Hematopoietic multipotent progenitor cell treated with erythropoietin and hydrocortisone succinate and interleukin-3 and kit ligand, for 15 days (in vitro differentiated cells): ENCODE data around the gene NTNG1.

Experiments
- DNase-seq: peaks from one replicate; pipeline ENCODE4 v3.0.0-alpha.2; 2015; ENCODE audit warnings: low spot score

NTNG1 gene

DNA sequence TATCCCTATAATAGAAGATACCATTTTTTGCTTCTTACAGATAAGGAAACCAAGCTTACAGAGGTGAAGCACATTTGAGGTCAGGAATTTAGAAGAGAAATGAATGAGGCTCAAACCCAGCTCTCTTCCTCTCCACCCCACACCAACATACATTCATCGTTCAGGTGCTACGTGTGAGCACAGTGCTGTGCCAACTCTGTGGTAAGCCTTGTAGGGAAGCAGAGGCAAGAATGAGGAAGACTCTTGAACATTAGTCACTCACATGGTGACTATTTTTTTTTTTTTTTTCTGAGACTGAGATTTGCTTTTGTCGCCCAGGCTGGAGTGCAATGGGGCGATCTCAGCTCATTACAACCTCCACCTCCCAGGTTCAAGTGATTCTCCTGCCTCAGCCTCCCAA lies 314.0 kb downstream of the NTNG1 start:
- no peak for DNase-seq

DNA sequence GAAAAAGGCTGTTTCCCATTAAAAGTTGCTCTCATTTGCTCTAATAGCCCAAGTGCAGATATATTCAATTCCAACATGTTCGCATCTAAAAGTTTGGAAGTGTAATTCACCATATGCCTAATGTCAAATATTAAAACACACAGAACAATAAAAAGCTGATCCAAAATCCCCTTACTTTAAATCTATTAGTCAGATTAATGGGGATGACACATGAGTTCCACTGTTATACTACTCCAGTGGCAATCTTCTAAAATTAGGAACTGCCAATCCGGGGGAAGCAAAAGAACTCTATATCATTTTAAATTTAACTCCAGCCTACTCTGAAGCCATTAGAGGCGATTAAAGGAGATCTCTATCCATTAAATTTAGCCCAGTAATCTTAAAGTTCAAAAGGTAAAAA lies 317.1 kb downstream of the NTNG1 start:
- DNase-seq: no peak

DNA sequence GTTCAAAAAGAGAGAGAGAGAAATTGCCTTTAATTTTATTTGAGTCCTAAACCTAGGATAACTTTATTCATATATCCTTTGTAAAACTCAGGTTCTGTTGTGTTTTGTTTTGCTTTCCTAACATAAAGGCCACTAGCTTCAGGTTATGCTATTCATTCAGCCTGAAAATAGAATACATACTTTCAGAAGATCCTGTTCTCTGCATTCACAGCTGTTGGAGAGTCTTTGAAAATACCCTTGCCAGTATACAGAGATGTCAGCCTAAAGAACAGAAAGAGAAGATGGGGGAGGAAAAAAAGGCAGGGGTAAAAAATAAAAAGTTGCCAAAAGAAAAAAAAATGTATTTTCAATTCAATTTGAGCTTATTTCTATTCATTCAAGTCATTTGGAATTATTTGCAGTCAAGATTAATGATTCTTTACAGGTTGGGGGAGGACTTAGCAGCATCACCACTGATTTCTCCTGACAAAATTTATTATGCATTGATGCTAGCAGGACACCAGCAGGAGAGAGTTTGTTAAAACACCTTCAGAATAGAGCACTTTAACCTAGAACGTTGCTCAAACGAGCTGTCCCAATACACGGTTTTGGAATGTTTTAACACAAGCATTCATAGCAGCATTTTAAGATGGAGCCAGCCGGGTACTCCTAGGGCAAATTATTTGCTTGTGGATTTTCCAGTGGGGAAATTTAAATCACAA lies 318.5 kb downstream of the NTNG1 start:
- DNase-seq: no peak

DNA sequence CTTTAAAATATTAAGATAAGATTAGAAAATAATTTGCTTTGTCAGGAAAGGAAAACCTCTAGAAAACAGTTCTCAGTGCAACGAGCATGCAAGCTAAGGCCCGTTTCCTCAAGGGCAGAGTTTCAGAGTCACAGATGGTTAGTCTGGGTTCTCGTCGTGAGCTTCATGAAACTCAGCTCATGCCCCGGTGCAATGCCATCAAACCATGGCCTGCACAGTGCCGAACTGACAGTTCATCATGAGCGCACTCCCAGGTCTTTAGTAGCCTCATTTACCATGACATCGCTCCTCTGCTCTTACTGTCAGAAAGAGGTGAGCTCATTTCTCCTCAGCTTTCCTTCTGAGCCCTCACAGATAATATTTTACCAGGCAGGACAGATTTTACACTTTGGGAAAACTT lies 319.2 kb downstream of the NTNG1 start:
- DNase-seq: no peak

DNA sequence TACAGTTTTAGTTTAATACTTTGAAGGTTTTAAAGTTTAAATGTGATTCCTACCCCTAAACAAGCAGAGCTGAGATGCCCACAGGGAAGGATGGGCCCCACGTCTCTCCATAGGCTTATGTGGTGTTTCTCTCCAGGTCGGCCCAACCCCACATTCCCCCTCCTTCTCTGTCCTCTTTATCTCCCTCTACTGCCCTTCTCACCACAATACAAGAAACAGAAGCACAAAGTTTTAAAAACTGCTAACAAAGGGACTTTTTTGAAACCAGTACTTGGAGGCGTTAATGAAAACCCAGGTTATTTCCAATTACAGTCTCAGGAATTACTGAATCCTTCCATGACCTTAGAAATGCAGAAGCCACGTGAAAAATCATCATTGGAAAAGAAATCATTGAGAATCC lies 324.0 kb downstream of the NTNG1 start:
- DNase-seq: no peak

DNA sequence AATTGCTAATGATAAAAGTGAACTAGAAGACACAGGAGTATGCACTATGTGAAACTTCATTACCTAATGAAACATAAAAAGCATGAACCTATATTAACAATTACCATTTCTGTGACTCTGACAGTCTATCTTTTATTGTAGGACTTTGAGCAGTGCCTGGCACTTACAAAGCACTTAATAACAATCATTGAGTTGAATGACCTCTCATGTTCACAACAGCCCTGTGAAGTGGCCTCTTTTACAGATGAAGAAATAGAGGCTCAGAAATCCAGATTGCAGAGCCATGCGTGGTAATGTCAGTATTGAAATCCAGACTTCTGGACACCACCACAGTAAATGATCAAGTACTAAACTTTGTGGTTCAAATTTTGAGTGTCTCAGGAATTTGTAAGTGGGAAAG lies 326.4 kb downstream of the NTNG1 start:
- DNase-seq: no peak

DNA sequence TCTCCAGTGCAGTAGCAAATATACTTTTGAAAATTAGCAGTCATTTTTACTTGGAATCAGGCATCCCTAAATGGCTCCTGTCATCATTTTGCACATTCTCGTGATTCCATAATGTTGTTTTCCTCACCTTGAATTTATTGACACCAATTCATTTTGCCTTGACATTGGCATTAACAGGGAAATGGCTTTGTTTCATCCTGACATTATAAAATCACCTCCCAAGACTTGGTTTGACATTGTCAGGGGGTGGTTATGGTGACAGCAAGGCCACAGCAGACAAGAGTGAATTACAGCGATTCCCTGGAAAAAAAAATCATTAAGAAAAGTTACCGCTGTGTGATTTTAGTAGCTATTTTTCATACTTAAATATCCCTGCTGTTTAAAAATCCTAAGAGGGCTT lies 327.0 kb downstream of the NTNG1 start:
- DNase-seq: no peak

DNA sequence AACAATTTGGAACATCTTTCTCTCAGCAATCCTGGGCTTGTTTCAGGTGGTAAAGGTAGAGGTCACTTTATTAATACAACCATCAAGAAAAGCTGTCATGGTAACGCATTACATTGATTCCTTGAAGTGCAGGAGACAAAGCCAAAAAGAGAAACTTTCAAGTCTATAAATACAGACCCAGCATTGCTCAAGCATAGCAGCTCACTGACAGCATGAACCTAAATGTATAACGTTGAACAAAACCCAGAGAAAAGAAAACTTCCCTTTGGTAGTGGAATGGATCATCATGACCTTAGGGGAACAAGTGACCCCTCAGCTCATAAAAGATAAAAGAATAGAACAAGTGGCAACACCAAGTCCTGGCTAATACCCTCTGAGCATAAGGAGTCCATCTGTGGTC lies 332.2 kb downstream of the NTNG1 start:
- DNase-seq: no peak

DNA sequence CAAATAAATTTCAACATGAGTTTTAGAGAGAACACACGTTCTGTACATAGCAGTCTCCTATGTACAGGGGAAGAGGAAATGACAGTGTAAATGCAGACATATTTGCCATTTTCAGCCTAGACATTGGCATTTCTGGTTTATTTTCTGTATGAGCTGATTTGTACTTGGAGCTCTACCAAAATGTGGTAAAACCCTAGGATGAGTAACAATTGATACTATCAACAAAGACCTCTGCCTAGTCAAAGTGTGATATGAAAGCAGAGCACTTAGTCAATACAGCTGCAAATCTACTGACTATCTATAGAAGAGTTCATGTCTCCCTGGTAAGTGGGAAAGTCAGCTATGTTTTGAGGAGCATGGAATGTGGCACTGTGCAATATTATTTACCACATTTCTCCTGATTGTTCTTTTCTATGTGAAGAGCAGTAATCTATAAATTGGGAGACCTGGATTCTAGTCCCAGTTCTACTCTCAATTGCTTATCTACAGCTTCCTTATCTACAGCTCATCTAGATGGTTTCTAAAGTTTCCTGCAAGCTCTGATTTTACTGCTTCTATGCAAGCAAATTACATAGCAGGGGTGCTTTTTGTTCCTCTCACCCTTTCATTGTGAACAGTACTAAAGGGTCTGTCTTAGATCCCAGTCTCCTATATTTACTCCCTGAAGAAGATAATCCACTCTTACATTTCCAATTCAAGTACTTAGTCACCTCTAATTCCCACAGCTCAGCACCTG lies 334.2 kb downstream of the NTNG1 start:
- DNase-seq: no peak

DNA sequence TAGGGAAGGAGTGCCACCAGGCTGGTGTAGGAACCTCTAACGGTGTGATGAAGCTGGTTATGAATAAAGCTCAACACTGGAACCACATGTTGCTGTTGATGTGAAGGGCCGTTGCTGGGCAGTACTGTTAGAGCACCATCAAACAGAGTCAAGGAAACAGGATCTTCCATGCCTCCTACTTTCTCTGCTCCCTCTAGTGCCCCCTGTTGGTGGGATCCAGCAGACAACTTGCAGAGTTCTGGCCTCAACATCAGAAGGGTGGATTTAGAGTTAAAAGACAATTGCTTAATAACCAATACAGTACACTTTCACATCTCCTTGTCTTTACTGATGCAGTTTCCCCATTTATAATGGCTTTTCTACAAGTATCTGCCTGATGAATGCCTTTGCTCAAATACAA lies 336.4 kb downstream of the NTNG1 start:
- peak; percentile 6 for DNase-seq

DNA sequence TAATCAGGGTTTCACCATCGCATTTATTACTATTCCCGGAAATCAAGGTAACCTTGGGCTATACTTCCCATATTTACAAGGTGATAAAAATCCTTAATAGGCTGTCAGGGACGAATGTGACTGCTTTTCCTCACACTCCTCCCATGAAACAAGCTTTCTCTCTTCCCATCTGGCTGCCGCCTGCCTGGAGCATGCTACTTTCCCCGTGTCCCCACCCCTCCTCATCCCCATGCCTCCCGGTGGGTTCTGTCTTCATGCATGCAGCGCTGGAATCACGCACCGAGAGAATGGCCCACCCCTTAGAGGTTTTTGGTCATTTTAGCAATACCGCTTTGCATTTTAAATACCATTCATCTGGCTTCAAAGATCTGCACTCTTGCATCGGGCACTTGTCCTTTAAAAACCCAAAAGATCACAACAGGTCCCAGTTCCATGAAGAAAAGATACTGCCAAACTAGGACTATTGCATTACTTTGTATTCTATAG lies 339.1 kb downstream of the NTNG1 start:
- DNase-seq: no peak

DNA sequence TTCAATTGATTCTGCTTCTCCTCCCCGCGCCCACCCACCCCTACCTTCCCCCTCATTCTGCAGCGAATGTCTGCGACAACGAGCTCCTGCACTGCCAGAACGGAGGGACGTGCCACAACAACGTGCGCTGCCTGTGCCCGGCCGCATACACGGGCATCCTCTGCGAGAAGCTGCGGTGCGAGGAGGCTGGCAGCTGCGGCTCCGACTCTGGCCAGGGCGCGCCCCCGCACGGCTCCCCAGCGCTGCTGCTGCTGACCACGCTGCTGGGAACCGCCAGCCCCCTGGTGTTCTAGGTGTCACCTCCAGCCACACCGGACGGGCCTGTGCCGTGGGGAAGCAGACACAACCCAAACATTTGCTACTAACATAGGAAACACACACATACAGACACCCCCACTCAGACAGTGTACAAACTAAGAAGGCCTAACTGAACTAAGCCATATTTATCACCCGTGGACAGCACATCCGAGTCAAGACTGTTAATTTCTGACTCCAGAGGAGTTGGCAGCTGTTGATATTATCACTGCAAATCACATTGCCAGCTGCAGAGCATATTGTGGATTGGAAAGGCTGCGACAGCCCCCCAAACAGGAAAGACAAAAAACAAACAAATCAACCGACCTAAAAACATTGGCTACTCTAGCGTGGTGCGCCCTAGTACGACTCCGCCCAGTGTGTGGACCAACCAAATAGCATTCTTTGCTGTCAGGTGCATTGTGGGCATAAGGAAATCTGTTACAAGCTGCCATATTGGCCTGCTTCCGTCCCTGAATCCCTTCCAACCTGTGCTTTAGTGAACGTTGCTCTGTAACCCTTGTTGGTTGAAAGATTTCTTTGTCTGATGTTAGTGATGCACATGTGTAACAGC lies 339.9 kb downstream of the NTNG1 start:
- no peak for DNase-seq

DNA sequence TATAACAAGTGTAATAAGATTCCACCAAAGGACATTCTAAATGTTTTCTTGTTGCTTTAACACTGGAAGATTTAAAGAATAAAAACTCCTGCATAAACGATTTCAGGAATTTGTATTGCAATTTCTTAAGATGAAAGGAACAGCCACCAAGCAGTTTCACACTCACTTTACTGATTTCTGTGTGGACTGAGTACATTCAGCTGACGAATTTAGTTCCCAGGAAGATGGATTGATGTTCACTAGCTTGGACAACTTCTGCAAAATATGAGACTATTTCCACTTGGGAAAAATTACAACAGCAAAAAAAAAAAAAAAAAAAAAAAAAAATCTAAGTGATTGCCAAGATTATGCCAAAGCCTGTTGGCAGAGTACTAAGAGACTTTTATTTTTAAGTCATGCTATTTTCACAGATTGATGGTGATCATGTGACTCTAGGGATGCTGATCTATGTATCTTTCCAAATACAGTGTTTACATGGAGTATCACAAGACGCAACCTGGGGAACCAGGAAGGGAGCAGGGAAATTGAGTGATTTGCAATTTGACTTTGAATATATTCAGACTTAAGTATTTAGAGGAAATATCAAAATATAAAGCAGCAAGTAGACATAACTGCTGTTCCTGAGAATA lies 341.0 kb downstream of the NTNG1 start:
- DNase-seq: no peak

DNA sequence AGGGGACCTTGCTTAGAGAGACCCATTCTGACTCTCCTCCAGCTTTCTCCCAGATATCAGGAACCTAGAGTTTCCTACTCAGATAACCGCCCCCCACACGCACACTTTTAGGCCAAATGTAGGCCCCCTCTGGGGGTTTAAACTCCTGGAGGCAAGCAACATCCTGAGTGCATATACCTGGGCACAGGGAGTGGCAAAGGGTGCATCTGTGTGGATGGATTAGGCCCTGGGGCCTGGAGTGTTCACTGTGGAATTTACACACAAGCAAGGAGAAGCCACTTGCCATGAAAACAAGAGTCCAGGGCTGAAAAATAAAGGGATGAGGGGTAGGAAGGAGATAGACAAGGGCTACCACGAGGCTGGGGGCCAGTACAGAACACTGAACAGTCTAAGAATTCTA lies 343.1 kb downstream of the NTNG1 start:
- no peak for DNase-seq

DNA sequence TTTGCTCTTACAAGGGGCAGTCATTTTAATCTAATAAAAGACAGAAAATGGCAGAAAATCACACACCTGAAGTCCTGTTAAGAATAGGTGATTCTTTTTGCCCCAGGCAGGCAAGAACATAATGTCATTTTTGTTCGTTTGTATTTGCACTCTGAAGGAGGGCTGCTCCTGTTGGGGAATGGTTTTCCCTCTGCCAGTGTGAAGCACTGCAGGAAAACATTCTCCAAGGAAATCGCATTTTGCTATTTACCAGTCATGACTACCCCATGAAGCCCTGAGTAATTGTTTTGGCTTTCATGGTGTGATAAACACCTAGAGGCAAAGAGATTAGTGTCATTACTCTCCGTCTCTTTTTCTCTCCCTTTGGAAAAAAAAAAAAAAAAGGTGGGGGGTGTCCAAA lies 345.5 kb downstream of the NTNG1 start:
- DNase-seq: no peak

DNA sequence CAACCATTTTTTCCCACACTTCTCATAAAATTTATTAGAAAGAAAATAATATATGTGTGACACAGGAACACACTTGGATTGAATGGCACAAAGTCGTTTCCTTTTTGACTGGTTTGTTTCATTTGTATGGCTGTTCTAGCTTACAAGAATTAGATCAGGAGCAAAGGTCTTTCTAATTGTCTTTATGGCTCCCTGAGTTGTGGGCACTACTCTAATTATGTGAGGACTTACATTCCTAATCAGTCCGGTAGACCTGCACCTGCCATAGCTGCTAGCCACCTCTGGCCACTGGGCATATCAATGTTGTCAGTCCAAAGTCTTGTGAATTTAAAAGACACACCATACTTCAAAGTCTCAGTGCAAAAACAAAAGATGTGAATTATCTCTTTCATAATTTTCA lies 346.7 kb downstream of the NTNG1 start:
- DNase-seq: no peak

DNA sequence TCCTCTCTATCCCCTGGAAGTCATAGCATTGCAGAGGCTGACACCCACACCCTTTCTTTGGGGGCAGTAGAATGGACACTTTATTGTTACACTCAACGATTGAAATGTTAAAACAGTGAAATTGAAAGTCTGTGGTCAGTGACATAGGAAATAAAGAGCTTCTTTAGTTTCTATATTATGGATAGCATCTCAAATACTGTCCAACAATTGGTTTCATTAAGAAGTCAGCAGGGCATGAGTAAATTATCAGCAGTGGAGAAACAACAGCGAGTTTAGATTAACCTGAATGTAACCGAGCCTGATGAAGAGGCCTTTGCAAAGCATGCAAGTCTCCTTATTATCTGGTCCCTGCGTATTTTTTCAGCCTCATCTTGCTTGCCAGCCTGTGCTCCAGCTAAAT lies 350.7 kb downstream of the NTNG1 start:
- no peak for DNase-seq

DNA sequence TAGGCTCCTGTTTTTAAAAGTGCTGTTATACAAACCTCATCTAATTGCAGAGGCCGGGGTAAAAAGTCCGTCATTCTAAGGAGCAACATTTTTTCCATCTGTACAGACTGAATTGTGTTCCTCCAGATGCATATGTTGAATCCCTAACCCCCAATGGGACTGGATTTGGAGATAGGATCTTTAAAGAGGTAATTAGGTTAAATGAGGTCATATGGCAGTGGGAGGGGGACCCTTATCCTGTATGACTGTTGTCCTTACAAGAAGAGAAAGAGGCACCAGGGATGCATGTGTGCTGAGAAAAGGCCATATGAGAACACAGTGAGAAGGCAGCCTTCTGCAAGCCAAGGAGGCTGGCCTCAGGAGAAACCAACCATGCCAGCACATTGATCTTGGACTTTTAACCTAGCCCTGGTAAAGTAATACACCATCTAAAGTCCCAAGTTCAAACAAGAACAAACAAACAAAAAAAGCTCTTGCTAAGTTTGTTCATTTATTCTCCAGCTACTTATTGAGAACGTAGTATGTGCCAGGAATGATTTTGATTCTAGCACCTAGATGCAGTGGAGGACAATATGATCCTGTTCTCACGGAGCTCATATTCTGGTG lies 352.4 kb downstream of the NTNG1 start:
- no peak for DNase-seq

DNA sequence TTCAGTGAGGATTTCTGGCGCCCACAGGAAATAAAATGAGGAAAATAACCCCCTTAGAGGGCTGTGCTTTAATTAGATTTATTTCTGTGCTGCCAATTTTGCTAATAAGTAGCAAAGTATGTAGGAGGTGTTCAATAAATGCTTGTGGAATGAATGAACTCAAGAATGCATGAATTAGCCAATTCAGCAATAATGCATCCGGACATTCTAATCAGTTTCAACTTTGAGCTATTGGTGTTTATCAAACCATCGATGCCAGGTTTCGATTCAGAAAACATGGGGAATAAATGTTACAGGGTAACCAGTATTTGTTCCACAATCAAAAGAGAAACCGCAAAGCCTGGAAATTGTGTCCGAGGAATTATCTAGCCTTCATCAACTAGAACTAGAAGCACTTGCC lies 353.2 kb downstream of the NTNG1 start:
- no peak for DNase-seq

DNA sequence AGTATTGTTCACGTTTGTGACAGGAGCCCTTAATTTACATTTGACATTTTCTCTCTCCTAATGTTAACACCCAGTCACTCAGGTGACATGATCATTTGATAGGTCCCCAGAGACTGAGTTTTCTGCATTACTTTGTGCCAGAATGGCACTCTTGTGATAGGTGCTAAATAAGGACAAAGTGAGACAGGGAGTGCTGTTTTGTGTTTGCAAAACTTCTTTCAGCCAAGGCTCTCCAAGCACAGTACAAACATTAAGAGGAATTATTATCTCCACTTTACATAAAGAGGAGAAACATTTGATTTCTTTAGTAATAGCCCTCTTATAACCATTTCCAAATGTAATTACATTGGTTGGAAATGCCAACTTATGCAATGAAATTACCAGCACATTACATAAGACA lies 355.2 kb downstream of the NTNG1 start:
- DNase-seq: no peak

DNA sequence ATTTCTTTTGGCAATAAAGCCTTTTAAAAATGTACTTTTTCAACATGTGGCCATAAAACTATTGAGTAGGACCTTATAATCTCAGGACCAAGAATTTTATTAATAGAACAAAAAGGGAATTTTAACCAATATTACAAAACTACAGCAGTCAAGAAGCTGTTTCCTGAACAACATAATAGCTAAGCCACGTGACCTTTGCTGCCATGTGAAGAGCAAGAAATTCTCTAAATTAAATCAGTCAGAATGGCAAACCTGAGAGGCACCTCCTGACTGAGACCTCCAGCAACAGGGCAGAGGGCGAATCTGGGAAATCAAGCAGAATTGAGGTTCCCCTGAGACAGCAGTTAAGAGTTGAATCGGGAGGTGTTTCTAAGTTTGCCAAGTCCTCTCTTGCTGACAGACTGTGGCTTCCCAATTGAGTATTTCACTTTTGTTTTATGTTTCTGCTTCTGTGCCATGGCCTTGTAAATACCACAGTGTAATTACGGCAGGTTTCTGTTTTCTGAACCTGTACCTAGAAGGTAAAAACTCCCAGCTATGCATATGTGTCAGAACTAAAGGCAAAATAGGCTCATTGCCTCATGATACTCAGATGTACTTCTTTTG lies 358.4 kb downstream of the NTNG1 start:
- no peak for DNase-seq
